BLaER1 (cell line): ENCODE data around the gene REG1A.

Source experiments
- H3K27ac ChIP-seq: shearing (Covaris generic); formaldehyde crosslinking; 2 replicates; pipeline ENCODE4 v1.8.1; 2022
- H3K27me3 ChIP-seq: shearing (Covaris generic); formaldehyde crosslinking; 2 replicates; pipeline ENCODE4 v1.8.1; 2022
- H3K36me3 ChIP-seq: shearing (Covaris generic); formaldehyde crosslinking; 2 replicates; pipeline ENCODE4 v1.8.1; 2022
- H3K4me1 ChIP-seq: shearing (Covaris generic); formaldehyde crosslinking; 2 replicates; pipeline ENCODE4 v1.8.1; 2022
- H3K4me2 ChIP-seq: shearing (Covaris generic); formaldehyde crosslinking; 2 replicates; pipeline ENCODE4 v1.8.1; 2022
- H3K4me3 ChIP-seq: shearing (Covaris generic); formaldehyde crosslinking; 2 replicates; pipeline ENCODE4 v1.8.1; 2022
- H3K9ac ChIP-seq: shearing (Covaris generic); formaldehyde crosslinking; 2 replicates; pipeline ENCODE4 v1.8.1; 2022
- H3K9me3 ChIP-seq: shearing (Covaris generic); formaldehyde crosslinking; 2 replicates; pipeline ENCODE4 v1.8.1; 2022
- H4K20me1 ChIP-seq: shearing (Covaris generic); formaldehyde crosslinking; 2 replicates; pipeline ENCODE4 v1.8.1; 2022
- Cebpa-rat ChIP-seq: shearing (Covaris generic); IDR thresholded peaks from 2 replicates; pipeline ENCODE4 v1.8.1; 2022

The REG1A gene

GRCh38 chr2:79159653-79160052, 39.4 kb downstream of the REG1A start, which contains the start of gene REG3A:
Gene REG3A, minus strand, starts transcription at chr2:79159753. Its CDS starts 348 bp downstream, at chr2:79159405.
- H4K20me1 ChIP-seq, result no peaks in the 10 kb centered on the region
- no peaks in the 10 kb centered on the region for H3K27me3 ChIP-seq
- no peak within 1 kb of the TSS for H3K4me3 ChIP-seq
- no peaks in the 10 kb centered on the region for H3K4me1 ChIP-seq
- no peaks in the 10 kb centered on the region for H3K9me3 ChIP-seq
- H3K9ac ChIP-seq, result no peak within 1 kb of the TSS
- H3K27ac ChIP-seq, result no peak within 1 kb of the TSS
- no peak within 1 kb of the TSS for H3K4me2 ChIP-seq
- no peaks in the 10 kb centered on the region for H3K36me3 ChIP-seq
- TF ChIP-seq Cebpa-rat, result no peak

- no peaks in the 10 kb centered on the region for H3K9me3 ChIP-seq
- TF ChIP-seq Cebpa-rat, result no peak
- H3K27me3 ChIP-seq, result no peaks in the 10 kb centered on the region
- H3K9ac ChIP-seq, result no peak overlapping the region
- no peaks in the 10 kb centered on the region for H3K36me3 ChIP-seq
- H3K4me1 ChIP-seq, result no peaks in the 10 kb centered on the region
- no peak overlapping the region for H3K4me2 ChIP-seq
- no peaks in the 10 kb centered on the region for H4K20me1 ChIP-seq
- H3K4me3 ChIP-seq, result no peak overlapping the region
- no peak overlapping the region for H3K27ac ChIP-seq
Observed at GRCh38 chr2:79162132-79162531, 41.8 kb downstream of the REG1A start.

GRCh38 chr2:79162801-79163200, 42.5 kb downstream of the REG1A start:
- Histone ChIP-seq H3K9me3 (no peaks in the 10 kb centered on the region), H3K4me3 (no peak overlapping the region), H3K27me3 (no peaks in the 10 kb centered on the region), H3K9ac (no peak overlapping the region), H4K20me1 (no peaks in the 10 kb centered on the region), H3K4me1 (no peaks in the 10 kb centered on the region), H3K36me3 (no peaks in the 10 kb centered on the region), H3K27ac (no peak overlapping the region), H3K4me2 (no peak overlapping the region)
- no peak for TF ChIP-seq Cebpa-rat

- H3K27ac ChIP-seq, result no peak overlapping the region
- H3K9ac ChIP-seq, result no peak overlapping the region
- H3K4me3 ChIP-seq, result no peak overlapping the region
- TF ChIP-seq Cebpa-rat, result no peak
- H3K9me3 ChIP-seq, result no peaks in the 10 kb centered on the region
- H3K4me2 ChIP-seq, result no peak overlapping the region
- no peaks in the 10 kb centered on the region for H3K36me3 ChIP-seq
- H3K27me3 ChIP-seq, result no peaks in the 10 kb centered on the region
- H4K20me1 ChIP-seq, result no peaks in the 10 kb centered on the region
- no peaks in the 10 kb centered on the region for H3K4me1 ChIP-seq
Observed at GRCh38 chr2:79171348-79171958, 51.2 kb downstream of the REG1A start.
